Muscle of leg (tissue), 11 donors: ENCODE results near the gene LRPAP1. TPM values are rescaled to one million over a fixed set of nuclear protein-coding genes. Genes with fewer than 3 reads are reported as not detected.
A peak's percentile ranks its signal among the peaks of the same experiment; 100 is the strongest.

ENCODE experiments used
- DNase-seq: peaks from one replicate; pipeline ENCODE4 v3.0.0; 2013
- H3K27ac ChIP-seq: one replicate; pipeline ENCODE4 v1.5.1; 2013; ENCODE audit warnings: mild to moderate bottlenecking, low read length, control low read depth
- H3K27me3 ChIP-seq: one replicate; pipeline ENCODE4 v1.6.1; 2013; ENCODE audit warnings: low read length; ENCODE audit not compliant: control insufficient read depth, insufficient read depth
- H3K36me3 ChIP-seq: one replicate; pipeline ENCODE4 v1.6.1; 2013; ENCODE audit warnings: low read length; ENCODE audit not compliant: control insufficient read depth, insufficient read depth
- H3K4me1 ChIP-seq: one replicate; pipeline ENCODE4 v1.6.1; 2013; ENCODE audit warnings: low read length; ENCODE audit not compliant: control insufficient read depth, insufficient read depth
- H3K4me3 ChIP-seq: one replicate; pipeline ENCODE4 v1.5.1; 2013; ENCODE audit warnings: low read length, control low read depth
- H3K9me3 ChIP-seq: replicated peaks from 2 replicates; pipeline ENCODE4 v1.6.1; 2013; ENCODE audit warnings: low read depth, low read length; ENCODE audit not compliant: control insufficient read depth
- WGBS: methylation state at CpG from one replicate; pipeline ENCODE4 v1.1.5; 2013; ENCODE audit warnings: missing lambda C conversion rate; ENCODE audit not compliant: insufficient coverage; 5-methylcytosine and 5-hydroxymethylcytosine counted together
- polyA plus RNA-seq, 8 donors: library from polyadenylated mRNA; unstranded; fragments of 120-200 nt; gene quantifications; one replicate each; pipeline versions ENCODE4 v1.2.1 to v1.2.3, GENCODE V29; 2013; ENCODE audit warnings: inconsistent platforms in 1 of 8, low replicate concordance in 1 of 8; ENCODE audit not compliant: insufficient read length in 8 of 8, insufficient read depth in 1 of 8
- total RNA-seq: library from RNA; stranded (reverse); fragments of 120-200 nt; gene quantifications from one replicate; pipeline ENCODE4 v1.2.4, GENCODE V29; 2013

Gene LRPAP1
- total and polyA plus RNA-seq, 9 donors: 72.4 to 99.1 (median 92.7) TPM

DNA sequence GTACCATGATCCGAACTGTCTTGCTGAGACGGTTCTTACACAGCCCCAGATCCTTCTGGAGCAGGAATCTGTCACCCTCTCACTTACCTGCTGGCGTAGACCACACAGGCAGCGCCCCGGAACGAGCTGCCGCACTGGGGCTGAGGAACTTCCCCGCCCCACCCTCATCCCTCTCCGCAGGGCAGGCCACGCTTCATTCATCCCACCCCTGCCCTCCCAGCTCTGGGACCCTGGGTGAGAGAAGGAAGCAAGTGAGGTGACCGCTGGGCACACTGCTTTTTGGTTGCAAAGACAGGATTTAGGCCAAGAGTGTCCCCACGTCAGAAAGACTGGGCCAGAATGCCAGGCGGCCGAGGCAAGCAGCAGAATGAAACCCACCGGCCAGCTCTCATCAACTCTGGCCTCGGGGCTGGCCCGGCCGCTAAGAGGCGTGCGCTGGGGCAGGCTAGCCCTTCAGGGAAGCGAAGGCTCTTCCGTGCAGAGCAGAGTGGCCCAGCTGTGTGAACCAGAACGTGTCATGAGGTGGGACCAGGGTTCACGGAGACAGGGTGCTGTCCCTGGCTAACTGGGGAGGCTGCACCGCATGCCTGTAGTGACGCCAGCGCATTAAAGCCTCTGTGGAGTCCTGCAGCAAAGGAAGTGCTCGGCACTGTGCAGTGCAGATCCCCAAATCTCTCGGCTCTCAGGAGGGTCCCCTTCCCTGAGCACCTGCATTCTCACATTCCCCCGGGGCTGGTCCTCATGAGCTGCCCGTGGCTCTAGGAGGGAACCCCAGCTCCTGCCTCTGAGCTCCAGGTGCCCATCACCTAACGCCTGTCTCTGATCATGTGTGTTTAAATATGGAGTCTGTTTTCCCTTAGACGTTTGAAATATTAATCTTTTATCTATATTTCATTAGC is 6.4 kb downstream of the LRPAP1 start:
- Histone ChIP-seq H3K36me3 (peaks cover 70% of the 10 kb centered on the region), H3K27ac (no peak overlapping the region), H3K4me3 (no peak overlapping the region), H3K9me3 (no peaks in the 10 kb centered on the region), H3K27me3 (no peaks in the 10 kb centered on the region), H3K4me1 (peaks cover 20% of the 10 kb centered on the region)
- DNase-seq: no peak
- 79% methylated on average over 22 of the region's 33 CpGs for WGBS

DNA sequence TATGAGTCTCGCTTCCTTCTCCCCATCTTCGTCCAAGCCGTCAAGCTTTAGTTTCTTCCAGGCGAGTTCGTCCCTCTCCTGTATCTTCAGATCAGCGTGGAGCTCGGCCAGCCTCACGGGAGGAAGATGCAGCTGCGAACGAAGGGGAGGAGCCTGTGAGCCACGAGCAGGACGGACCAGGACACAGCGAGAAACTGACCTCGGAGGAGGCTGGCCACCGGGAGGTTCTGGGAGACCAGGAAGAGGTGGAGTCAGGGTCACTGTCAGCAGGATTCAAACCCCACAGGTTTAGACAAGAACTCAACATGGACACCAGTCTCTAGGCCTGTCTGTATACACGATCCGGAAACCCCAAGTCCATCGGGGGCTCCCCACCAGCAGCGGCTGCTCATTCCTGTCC is 7.3 kb downstream of the LRPAP1 start:
- Histone ChIP-seq H3K4me1 (peaks cover 21% of the 10 kb centered on the region), H3K27ac (no peak overlapping the region), H3K36me3 (peaks cover 78% of the 10 kb centered on the region), H3K27me3 (no peaks in the 10 kb centered on the region), H3K4me3 (no peak overlapping the region), H3K9me3 (no peaks in the 10 kb centered on the region)
- 42% methylated on average over 18 of the region's 19 CpGs for WGBS
- peak; percentile 67 for DNase-seq

GRCh38 chr4:3524349-3524748 is 7.9 kb downstream of the LRPAP1 start:
- Histone ChIP-seq H3K4me3 (no peak overlapping the region), H3K27ac (no peak overlapping the region), H3K9me3 (no peaks in the 10 kb centered on the region), H3K4me1 (peaks cover 22% of the 10 kb centered on the region), H3K27me3 (no peaks in the 10 kb centered on the region), H3K36me3 (peaks cover 79% of the 10 kb centered on the region)
- 77% methylated on average over 8 of the region's 8 CpGs for WGBS
- DNase-seq: no peak

- H3K27ac ChIP-seq: no peak overlapping the region
- no peaks in the 10 kb centered on the region for H3K27me3 ChIP-seq
- H3K4me1 ChIP-seq: peaks cover 22% of the 10 kb centered on the region
- H3K9me3 ChIP-seq: no peaks in the 10 kb centered on the region
- peaks cover 81% of the 10 kb centered on the region for H3K36me3 ChIP-seq
- no peak overlapping the region for H3K4me3 ChIP-seq
- no peak for DNase-seq
- 91% methylated on average over 13 of the region's 24 CpGs for WGBS
Measured at GRCh38 chr4:3523628-3524221, 8.5 kb downstream of the LRPAP1 start.

DNA sequence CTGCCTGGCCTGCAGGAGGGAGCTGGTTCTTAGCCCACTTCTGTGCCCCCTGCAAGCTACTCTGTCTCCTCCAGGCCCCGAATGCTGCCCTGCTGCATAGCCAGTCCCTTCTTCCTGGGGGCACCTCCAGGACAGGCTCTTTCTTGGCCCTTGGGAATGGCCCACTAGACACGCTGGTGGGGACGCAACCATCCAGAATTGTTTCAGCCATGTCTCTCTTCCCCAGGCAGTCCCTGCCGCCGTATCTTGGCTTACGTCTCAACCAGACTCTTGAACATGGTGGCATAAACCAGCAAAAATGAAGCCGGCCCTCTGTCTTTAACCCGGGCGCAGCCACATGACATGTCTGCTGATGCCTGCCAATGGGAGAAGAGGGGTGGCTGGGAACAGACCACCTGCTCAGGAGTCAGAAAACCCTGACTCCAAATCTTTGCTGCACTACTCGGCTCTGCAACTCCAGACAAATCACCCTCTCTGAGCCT is 9.0 kb downstream of the LRPAP1 start:
- no peak for DNase-seq
- H3K27ac ChIP-seq: no peak overlapping the region
- H3K4me1 ChIP-seq: peaks cover 22% of the 10 kb centered on the region
- H3K27me3 ChIP-seq: no peaks in the 10 kb centered on the region
- 84% methylated on average over 5 of the region's 10 CpGs for WGBS
- H3K36me3 ChIP-seq: peaks cover 79% of the 10 kb centered on the region
- H3K4me3 ChIP-seq: no peak overlapping the region
- no peaks in the 10 kb centered on the region for H3K9me3 ChIP-seq

DNA sequence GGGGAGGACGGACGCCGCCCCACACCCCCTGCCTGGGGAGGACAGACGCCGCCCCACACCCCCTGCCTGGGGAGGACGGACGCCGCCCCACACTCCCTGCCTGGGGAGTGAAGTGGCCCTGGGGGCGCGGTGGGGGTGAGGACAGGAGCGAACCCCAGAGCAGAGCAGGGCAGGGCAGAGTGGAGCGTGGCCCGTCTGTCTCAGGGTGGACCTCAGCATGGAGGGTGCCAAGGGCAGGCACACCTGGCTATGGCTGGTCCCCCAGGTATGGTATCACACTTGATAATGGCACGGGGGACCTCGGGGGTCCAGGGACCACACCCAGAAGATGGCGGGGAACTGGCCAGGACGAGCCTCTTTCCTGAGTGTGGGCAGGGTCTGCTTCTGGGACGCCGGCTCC is 9.6 kb downstream of the LRPAP1 start:
- H3K9me3 ChIP-seq: no peaks in the 10 kb centered on the region
- no peaks in the 10 kb centered on the region for H3K27me3 ChIP-seq
- no peak overlapping the region for H3K4me3 ChIP-seq
- DNase-seq: no peak
- H3K4me1 ChIP-seq: peaks cover 22% of the 10 kb centered on the region
- peaks cover 79% of the 10 kb centered on the region for H3K36me3 ChIP-seq
- no peak overlapping the region for H3K27ac ChIP-seq
- 93% methylated on average over 14 of the region's 19 CpGs for WGBS

- Histone ChIP-seq H3K4me1 (peaks cover 22% of the 10 kb centered on the region), H3K9me3 (no peaks in the 10 kb centered on the region), H3K4me3 (no peak overlapping the region), H3K27ac (no peak overlapping the region), H3K27me3 (no peaks in the 10 kb centered on the region), H3K36me3 (peaks cover 79% of the 10 kb centered on the region)
- 89% methylated on average over 5 of the region's 15 CpGs for WGBS
- DNase-seq: no peak
Measured at GRCh38 chr4:3522326-3522640, 9.9 kb downstream of the LRPAP1 start.

- DNase-seq: no peak
- Histone ChIP-seq H3K36me3 (peaks cover 82% of the 10 kb centered on the region), H3K4me1 (peaks cover 22% of the 10 kb centered on the region), H3K4me3 (no peak overlapping the region), H3K27me3 (no peaks in the 10 kb centered on the region), H3K27ac (no peak overlapping the region), H3K9me3 (no peaks in the 10 kb centered on the region)
- 85% methylated on average over 13 of the region's 16 CpGs for WGBS
Measured at GRCh38 chr4:3521621-3522325, 10.4 kb downstream of the LRPAP1 start.

DNA sequence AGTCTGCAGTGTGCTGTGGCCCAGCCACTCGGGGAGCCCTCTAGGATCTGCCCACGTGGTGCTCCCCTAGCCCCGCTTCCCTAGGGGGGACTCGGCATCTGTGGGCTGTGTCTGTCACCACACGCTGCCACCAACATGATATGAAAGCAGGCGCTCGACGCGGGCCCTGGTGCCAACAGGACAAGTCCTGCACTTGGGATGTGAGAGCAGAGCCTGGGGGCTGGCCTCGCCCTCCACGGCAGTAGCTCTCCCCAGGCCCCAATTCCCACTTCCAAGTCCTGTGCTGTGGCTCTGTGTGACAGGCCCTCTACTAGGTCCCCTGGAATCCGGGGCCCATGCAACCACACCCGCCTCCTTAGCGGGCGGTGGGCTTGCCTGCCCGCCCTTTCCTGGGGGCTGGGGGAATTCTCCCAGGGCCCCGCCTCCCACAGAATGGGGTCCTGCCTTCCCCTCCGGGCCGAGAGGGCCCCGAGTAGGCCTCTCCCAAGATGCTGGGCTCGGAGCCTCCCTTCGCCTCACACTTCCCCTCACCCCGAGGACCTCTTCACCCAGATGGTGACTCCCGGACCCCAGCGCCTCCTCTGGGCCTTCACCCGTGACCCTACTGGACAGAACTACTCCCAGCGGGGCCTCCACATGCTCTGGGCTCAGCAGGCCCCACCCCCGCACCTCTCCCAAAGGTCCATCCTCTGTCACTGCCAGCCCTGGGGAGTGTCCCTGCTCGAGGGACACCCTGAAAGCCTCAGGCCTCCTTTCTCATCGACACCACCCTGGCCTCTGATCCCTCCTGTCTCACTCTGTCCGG is 11.2 kb downstream of the LRPAP1 start:
- Histone ChIP-seq H3K27me3 (no peaks in the 10 kb centered on the region), H3K27ac (no peak overlapping the region), H3K4me3 (no peak overlapping the region), H3K36me3 (peaks cover 85% of the 10 kb centered on the region), H3K9me3 (no peaks in the 10 kb centered on the region), H3K4me1 (peaks cover 22% of the 10 kb centered on the region)
- no peak for DNase-seq
- WGBS: 84% methylated on average over 27 of the region's 31 CpGs
